ENCODE data around the gene HDHD3.
"Not testable (repeated sequence)": the region's sequence is repeated elsewhere in the genome, so short reads cannot be mapped to it uniquely, and the experiment has no call there.

The HDHD3 gene

DNA sequence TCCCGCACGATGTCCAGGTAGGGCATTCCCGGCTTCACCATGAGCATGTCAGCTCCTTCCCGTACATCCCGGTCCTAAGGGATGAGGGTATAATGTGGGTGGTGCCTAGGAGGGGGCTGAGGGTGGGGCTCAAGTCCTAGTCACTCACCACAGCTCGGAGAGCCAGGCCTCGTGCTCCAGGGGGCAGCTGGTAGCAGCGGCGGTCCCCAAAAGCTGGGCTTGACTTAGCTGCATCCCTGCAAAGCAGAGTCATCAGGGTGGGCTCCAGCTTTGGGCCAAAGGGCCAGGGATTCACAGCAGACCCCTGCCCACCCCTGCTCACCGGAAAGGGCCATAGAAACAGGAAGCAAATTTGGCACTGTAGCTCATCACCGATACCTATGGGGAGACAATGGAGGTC is 12.7 kb upstream of the HDHD3 start:
- DNase-seq (ENCODE audit: low spot score): no peak

DNA sequence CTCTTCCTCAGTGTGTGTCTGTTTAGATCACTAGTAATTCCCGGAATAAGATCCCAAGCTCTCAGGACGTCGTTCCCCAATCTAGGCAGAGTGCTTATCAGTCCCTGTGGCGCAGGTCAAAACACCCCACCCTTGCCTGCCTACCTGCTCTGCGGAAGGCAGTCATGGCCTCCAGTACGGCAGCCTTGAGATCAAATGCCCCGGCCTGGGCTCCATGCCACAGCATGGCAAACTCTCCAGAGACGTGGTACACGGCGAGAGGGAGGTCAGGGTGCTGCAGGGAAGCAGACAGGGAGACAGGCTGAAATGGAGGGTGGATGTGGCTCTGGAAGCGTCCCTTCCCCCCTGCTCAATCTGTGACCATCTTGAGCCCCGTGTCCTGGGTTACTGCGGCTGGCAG is 12.0 kb upstream of the HDHD3 start:
- DNase-seq (ENCODE audit: low spot score): no peak

DNA sequence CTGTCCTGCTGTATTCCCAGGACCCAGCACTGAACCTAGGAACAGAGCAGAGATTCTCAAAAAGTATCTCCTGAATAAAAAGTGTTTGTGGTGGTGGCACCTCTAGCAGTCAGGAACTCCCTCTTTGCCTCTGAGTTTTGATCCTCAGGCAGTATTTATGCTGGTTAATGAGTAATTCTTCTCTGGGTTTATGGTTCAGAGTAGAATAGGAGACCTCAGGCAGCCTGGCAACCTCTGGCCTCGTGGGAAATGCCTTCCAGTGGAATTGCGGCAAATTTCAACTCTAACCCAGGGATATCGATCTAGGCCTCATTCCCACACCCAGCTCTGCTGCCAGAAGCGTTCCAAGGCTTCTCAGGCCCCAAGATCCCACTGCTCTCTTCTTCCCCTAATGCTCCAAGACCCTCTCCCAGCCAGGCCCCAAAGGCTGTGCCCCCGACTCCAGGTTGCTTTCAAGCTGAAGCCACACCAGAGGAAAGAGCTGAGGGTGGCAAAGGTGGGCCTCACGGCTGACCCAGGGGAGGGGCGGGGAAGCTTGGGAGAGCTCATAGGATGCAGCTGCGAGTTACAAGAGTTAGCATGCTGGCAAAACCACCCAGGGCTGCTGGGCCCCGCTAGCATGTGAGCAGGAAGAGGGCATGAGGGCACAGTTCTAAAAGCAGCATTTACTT is 10.9 kb upstream of the HDHD3 start:
- DNase-seq (ENCODE audit: low spot score): no peak

DNA sequence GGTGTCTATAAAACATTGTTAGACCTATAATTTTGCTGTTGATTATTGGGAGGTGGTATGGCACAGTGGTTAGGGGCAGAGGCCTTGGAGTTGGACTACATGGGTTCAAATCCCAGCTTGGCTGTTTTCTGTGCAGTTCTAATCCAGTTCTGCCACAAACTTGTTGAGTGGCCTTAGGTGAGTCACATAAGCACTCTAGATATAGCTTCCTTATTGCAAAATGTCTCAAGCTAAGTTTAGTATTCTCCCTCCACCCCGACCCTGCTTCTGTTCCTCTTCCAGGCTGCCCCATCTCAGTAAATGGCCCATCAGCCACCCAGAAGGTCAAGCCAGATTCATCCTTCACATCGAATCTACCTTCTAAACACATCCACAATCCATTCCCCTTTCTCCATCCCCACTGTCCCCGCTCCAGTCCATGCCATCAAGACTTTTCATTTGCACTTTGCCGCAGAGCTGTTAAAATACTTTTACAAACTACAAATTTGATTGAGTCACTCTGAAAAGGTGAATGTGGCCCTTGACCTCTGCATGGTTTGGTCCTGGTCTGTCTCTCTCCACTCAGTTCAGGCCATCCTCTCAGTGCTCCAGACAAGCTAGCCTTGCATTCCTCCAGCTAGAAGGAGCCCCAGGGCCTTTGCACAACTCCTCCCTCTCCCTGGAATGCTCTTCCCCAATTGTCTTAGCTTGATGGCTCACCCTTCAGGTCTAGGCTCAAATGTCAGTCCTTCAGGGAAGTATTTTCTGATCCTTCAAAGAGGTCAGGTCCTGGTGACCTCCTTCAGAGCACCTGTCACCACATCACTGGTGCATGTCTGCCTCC is 10.0 kb upstream of the HDHD3 start:
- no peak for DNase-seq (ENCODE audit: low spot score)

DNA sequence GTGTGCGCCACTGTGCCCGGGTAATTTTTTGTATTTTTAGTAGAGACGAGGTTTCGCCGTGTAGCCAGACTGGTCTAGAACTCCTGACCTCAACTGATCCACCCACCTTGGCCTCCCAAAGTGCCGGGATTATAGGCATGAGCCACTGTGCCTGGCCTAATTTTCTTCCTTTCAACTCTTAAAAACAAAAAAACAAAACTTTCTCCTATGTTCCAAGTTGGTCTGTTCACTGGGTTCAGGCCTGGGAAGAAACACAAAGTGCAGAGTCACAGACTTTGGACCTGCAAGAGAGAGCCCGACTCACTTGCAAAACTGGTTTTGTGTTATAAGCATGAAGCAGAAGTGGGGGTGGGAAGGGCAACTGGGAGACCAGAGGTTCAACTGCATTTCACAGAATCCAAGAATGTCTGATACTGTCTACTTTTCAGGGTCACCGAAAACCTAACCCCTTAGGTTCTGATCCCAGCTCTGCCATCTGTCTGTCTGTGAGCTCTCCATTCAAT is 5.2 kb upstream of the HDHD3 start:
- no peak for DNase-seq (ENCODE audit: low spot score)

DNA sequence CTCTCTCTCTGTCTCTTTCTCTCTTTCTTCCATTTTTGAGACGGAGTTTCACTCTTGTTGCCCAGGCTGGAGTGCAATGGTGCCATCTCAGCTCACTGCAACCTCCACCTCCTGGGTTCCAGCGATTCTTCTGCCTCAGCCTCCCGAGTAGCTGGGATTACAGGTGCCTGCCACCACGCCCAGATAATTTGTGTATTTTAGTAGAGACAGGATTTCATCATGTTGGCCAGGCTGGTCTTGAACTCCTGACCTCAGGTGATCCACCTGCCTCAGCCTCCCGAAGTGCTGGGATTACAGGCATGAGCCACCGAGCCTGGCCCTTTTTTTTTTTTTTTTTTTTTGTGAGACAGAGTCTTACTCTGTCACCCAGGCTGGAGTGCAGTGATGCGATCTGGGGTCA is 4.7 kb upstream of the HDHD3 start:
- DNase-seq (ENCODE audit: low spot score): not testable (repeated sequence)

DNA sequence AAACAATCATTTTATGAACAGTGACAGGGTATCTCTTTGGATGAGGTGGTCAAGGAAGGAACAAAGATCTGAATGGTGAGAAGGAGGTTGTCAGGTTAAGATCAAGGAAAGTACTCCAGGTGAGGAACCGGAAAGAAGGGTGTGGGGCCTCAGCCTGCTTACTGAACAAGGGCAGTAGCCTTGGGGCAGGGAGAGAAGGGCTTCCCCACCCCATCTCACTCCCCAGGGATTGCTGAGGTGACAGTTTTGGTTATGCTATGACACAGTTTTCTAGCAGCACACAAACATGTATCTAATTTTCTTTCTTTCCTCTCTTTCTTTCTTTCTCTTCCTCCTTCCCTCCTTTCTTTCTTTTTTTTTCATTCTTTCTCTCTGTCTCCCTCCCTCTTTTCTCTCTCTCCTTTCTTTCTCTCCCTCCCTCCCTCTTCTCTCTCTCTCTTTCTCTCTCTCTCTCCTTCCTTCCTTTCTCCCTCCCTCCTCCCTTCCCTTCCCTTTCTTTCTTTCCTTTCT is 4.1 kb upstream of the HDHD3 start:
- no peak for DNase-seq (ENCODE audit: low spot score)

DNA sequence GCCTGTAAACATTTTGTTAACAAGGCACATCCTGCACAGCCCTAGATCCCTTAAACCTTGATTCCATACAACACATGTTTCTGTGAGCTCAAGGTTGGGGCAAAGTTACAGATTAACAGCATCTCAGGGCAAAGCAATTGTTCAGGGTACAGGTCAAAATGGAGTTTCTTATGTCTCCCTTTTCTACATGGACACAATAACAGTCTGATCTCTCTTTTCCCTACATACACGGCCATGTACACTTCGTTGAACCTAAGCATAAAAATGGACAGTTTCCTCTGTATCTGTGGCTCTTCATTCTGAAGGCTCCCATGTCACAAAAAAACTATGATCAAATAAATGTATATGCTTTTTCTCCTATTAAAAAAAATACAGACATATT is 3.0 kb upstream of the HDHD3 start:
- not testable (repeated sequence) for DNase-seq (ENCODE audit: low spot score)

DNA sequence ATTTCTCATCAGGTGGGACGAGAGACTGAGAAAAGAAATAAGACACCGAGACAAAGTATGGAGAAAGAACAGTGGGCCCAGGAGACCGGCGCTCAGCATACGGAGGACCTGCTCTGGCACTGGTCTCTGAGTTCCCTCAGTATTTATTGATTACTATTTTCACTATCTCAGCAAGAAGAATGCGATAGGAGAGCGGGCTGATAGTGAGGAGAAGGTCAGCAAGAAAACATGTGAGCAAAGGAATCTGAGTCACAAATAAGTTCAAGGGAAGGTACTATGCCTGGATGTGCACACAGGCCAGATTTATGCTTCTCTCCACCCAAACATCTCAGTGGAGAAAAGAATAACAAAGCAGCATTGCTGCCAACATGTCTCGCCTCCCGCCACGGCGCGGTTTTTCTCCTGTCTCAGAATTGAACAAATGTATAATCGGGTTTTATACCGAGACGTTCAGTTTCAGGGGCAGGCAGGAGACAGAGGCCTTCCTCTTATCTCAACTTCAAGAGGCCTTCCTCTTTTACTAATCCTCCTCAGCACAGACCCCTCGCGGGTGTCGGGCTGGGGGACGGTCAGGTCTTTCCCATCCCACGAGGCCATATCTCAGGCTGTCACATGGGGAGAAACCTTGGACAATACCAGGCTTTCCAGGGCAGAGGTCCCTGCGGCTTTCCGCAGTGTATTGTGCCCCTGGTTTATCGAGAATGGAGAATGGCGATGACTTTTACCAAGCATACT is 2.5 kb upstream of the HDHD3 start:
- not testable (repeated sequence) for DNase-seq (ENCODE audit: low spot score)

DNA sequence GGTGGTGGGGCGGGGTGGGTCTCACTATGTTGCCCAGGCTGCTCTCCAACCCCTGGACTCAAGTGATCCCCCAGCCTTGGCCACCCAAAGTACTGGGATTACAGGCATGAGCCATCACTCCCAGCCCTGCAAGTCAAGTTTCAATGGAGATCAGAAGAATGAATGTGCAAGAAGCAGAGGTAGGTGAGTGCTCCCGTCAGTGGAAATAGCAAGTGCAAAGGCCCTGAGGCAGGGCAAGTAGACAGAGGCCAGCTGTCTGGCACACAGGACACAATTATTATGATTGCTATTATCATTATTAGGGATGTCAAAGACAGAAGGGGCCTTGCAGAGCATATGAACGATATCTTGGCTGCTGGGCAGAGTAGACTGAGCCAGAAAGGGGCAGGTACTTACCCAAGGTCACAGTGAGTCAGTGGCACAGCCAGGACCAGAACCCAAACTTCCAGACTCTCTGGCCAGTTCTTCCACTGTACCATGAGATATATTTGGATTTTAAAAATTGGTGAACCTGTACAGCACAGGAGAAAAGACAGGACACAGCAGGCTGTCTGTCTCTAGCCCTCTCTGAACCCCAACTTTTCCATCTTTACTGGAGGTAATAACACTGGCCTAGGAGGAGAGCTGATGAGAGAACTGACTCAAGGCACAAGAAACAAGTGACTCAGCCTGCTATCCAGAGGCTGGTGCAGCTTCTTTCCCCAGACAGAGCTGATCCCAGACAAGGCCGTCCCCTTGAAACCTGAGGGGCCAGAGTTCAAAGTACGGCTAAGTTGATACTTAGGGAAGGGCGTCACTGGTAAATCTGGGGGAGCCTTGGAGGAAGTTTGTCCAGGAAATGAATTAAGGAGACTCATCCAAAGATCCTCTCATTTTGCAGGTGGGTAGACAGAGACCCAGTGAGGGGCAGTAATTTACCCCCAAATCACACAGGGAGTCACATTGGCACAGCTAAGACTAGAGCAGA is 1.4 kb downstream of the HDHD3 start:
- no peak for DNase-seq (ENCODE audit: low spot score)

DNA sequence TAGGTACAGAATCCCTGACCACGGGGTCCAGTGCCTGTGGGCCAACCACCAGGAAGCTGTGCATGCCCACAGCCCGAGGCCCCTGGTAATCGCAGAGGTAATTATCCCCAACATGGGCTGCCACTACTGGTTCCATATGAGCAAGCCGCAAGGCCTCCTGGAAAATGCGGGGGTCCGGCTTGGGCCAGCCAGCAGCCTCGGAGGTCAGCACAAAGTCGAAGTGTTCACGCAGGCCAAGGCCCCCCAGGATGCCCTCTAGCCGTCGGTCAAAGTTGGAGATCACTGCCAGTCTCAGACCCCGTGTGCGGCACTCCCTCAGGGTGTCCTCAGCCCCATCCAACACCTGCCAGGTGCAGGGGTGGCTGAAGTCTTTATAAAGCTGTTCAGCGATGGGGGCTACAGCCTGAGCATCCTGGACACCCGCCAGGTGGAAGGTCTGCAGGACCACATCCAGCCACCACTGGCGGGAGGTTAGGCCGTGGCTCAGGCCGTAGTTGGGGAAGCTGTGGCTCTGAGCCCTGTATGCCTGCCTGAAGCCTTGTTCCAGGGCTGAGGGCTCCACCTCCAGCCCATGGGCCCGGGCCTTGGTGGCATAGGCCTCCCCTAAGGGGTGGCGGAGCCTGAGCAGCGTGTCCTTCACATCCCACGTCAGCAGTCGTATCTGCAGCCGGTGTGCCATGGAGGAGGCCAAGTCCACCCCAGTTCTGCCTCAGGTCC is 3.0 kb downstream of the HDHD3 start:
- DNase-seq (ENCODE audit: low spot score): no peak

DNA sequence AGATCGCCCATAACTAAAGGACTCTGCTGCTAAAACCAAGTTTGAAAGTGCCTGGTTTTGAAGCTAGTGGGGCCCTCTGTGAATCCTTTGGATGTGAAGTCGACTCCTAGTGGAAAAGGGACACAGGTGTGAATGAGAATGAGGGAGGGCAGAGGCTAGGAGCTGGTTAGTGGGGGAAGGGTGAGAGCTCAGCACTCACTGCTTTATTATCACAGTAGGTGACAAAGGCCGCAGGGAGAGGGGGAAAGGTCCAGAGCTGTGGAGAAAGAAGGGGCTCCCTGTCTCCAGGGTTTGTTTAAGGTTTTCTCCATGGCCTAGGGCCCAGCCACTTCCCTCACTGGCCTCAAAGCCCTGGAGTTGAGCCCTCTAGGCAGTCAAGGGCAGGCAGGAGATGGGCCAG is 3.5 kb downstream of the HDHD3 start:
- DNase-seq (ENCODE audit: low spot score): no peak

DNA sequence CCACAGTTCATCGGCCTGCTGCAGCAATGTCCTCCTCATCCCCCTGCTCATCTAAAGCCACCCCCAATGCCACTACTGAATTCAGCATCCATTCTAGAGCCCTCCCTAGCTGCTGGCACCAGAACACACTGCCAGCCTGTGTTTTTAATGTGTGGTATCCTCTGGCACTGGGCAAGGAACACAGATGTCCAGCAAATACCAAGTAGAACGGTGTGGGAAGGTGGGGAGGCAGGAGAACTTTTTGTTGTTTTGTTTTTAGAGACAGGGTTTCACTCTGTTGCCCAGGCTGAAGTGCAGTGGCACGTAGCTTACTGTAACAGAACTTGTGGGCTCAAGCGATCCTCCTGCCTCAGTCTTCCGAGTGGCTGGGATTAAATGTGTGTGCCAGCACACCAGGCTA is 4.7 kb downstream of the HDHD3 start:
- DNase-seq (ENCODE audit: low spot score): no peak

DNA sequence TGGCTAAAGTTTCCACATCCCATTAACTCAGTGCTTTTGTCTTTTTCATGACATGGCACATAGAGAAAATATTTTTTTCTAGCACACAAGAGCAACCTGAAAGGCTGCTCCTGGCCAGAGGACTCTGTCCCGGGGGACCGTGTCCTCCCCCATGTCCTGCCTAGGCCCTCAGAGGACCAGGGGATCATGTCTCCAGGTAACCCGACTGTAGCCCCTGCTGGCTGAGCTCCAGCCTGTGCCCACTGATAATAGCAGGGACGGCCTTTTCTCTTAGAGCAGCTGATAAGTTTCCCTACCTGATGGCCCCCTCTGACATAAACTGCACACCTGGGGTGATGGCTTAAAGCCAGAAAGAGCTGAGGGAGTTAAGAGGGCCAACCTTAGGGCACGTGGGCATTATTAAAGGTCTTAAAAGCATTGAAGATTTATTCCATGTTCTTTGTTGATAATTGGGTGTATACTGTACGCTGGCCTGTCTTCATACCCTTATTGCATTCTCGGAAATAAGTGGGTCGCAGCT is 5.9 kb downstream of the HDHD3 start:
- DNase-seq (ENCODE audit: low spot score): no peak

DNA sequence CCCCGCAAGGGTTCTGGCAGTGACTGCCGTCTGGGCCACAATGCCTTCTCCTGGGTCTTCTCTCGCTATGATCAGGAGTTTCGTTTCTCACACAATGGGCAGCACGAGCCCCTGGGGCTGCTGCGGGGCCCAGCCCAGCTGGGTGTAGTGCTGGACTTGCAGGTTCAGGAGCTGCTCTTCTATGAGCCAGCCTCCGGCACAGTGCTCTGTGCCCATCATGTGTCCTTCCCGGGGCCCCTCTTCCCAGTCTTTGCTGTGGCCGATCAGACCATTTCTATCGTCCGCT is 7.0 kb downstream of the HDHD3 start:
- no peak for DNase-seq (ENCODE audit: low spot score)

DNA sequence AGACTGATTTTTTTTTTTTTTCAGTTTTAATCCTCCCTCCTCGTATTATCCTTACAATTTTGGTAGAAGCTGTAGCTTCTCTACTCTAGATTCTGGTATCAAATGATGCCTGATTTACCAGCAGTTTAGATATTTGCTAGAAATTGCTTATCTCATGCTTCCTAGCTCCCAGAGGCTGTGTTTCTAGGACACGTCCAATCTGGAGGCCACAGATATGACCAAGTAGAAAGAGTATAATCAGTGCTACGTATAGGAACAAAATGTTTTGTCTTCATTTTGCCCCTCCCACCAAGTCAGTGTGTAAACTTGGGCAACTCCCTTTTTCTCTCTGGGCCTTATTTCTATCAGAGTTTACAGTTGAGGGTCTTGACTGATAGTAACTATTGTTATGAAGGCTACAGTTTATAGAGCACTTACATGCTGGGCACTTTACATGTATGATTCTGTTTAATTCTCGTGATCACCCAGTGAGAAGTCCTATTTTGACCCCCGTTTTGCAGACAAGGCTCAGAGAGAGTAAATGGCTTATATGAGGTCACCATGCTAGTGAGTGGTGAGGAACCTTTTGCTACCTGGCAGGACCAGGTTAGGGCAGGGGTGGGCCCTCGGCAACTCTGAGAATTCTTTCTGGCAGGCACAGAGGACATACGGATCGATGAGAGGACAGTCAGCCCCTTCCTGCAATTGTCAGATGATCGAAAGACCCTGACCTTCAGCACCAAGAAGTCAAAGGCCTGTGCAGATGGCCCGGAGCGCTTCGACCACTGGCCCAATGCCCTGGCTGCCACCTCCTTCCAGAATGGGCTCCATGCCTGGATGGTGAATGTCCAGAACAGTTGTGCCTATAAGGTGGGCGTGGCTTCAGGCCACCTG is 7.6 kb downstream of the HDHD3 start:
- DNase-seq (ENCODE audit: low spot score): no peak

DNA sequence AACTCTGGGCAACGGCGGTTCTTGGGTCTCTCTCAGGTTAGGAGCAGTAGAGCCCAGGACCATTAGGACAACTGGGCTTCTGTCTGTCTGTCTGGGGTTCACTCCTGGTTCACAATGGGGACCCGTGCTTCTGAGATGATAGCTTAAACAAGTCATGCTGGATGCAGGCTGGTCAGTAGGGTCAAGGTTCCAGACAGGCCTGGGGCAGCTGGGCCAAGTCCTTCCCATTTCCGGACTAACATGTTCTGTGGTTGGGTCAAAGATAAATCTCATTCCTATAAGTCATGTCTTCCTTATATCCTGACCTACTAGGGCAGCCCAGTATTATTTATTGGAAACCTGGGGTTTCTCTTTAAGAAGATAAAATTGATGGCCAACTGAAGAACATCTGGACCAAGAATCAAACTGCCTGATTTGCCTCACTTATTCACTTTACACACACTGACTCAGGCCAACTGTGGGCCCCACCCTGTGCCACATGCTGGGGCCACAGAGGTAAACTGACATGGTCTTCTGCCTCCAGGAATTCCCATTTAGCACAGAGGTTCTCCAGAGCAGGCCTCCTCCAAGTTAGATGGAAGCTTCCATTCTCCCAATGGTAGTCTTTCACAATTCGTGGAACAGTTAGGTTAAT is 8.3 kb downstream of the HDHD3 start:
- DNase-seq (ENCODE audit: low spot score): no peak

DNA sequence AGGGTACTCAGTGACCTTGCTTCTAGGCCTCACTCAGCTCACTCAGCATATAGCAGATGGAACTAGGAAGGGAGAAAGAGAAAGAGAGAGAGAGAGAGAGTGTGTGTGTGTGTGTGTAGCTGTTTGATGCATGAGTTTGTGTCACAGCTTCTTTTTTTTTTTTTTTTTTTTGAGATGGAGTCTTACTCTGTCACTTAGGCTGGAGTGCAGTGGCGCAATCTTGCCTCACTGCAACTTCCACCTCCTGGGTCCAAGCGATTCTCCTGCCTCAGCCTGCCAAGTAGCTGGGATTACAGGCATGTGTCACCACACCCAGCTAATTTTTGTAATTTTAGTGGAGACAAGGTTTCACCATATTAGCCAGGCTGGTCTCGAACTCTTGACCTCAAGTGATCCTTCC is 11.1 kb downstream of the HDHD3 start:
- not testable (repeated sequence) for DNase-seq (ENCODE audit: low spot score)

DNA sequence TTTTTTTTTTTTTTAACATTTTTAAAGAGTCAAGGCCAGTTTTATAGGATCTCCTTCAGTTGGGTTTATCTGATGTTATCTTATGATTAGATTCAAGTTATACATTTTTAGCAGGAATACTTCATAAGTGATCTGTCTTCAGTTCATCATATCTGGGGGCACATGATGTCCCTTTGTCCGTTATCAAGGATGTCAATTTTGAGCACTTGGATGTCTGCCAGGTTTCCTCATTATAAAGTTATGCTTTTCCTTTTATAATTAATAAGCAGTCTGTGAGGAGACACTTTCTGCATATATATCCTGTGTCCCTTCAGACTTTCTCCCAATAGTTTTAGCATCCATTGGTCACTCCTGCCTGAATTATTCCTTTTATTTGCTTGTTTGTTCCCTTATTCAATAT is 11.8 kb downstream of the HDHD3 start:
- no peak for DNase-seq (ENCODE audit: low spot score)
